ENCODE results near the gene GPATCH2. TPM values are rescaled to one million over a fixed set of nuclear protein-coding genes. Genes with fewer than 3 reads are reported as not detected.
A peak's percentile ranks its signal among the peaks of the same experiment; 100 is the strongest.
"Not testable (repeated sequence)": the region's sequence is repeated elsewhere in the genome, so short reads cannot be mapped to it uniquely, and the experiment has no call there.

Gene GPATCH2
- total RNA-seq, 1 donor from 2014 or later = 25.8 TPM

DNA sequence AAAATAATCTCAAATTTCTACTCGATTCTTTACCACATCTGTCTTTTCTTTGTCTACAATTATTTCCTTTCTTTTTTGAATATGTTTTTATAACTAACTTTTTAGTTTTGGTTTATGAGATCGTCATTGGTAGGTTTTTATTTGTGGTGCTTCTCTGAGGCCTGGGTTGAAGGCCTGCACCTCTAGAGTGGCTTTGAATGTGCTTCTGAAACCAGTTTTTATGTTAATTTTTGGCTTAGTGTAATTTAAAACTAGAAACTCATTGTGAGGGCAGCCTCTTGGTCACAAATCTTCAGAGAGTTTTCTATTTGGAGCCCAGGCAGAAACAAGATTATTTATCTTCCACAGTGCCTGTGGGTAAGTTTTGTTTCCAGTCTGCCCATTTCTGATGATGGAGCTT is 187.0 kb downstream of the GPATCH2 start:
- DNase-seq = no peak

DNA sequence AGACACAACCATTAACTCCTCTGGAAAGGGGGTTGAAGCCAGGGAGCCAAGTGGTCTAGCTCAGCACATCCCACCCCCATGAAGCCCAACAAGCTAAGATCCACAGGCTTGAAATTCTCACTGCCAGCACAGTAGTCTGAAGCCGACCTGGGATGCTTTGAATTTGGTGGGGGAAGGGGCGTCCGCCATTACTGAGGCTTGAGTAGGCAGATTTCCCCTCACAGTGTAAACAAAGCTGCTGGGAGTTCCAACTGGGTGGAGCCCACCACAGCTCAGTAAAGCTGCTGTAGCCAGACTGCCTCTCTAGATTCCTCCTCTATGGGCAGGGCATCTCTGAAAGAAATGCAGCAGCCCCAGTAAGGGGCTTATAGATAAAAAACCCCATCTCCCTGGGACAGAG is 193.5 kb downstream of the GPATCH2 start:
- DNase-seq = no peak

DNA sequence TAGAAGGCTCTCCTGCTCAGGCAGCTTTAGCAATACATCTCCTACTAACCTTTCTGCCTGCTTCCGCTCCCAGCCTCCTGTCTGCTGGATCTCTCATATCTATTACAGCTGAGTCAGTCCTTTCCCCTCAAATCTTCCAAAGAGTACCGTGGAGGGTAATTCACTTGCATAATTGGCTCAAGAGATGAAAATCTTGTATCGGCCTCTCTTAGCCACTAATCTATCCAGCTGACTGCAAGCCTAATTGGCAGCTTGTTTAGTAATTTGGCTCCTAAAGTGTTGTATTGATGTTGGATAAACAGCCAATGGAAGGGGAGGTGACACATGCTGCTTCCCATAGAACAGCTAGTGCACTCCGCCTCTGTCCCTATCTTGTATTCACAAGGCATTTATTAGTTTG is 195.7 kb downstream of the GPATCH2 start:
- no peak for DNase-seq

DNA sequence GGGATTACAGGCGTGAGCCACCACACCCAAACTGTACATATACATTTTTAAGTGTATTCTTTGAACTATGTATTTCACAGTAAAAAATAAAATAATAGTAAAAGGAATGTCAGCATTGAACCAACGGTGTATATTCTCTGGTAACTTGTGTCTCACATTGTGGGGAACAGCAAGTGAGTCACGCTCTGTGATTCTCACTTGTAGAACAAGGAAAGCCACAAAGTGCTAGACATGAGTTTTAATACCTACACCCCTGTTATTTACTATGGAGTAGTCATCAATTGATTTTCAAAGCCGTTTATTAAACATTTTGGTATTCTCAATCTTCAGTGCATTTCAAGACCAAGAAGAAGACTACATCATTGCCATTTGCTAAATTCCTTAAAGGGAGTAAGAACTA is 197.2 kb downstream of the GPATCH2 start:
- DNase-seq = no peak

DNA sequence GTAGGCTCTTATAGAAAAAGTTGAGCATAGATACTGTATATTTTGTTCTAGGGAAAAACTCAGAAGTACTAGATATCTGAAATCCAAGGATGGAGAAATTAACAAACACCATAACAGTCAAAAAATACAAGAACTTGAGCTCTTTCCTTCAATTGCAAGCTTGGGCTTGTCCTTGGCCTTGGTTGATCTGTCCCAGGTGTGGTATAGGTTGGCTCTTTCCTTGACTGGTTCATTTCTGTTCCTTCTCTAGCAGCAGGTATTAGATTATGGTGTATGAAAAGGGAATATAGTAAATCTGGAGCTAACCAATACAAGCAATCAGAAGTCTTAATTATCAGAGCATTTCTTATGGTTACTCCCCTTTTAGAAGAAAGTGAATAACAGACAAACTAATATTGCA is 198.6 kb downstream of the GPATCH2 start:
- DNase-seq = no peak

DNA sequence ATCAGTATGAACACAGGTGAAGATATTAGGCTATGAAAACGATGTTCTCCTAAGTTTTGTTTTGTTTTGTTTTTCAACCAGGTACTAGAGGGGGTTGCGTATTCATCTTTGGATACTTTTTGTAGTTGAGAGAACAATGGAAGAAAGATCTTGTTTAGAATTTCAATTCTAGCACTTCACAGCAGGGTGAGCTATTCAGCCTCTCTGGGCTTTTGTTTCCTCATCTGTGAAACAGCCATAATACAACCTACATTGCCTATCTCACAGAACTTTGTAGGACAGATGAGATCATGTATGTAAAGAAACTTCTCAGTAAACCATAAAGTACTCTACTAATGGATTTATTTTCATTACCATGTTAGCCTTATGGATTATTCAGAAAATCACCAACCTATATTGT is 199.5 kb downstream of the GPATCH2 start:
- no peak for DNase-seq

DNA sequence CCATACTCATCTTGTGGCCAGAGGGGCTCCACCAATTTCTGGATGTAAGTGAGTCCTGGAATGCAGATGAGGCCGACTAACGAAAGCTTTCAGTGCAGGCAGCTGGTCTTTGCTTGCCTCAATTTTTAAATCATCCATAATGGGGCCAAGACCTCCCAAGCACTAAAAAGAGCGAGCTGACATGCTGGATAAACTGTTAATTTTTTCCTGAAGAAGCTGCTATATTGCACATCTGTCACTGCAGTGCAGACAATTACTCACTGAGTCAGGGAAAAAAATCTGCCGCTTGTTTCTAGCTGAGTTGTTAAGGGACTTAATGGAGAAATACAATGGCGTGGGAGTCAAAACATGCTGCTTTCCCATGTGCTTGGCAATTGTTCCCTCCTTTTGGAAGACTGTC is 205.5 kb downstream of the GPATCH2 start:
- DNase-seq = peak; percentile 74

DNA sequence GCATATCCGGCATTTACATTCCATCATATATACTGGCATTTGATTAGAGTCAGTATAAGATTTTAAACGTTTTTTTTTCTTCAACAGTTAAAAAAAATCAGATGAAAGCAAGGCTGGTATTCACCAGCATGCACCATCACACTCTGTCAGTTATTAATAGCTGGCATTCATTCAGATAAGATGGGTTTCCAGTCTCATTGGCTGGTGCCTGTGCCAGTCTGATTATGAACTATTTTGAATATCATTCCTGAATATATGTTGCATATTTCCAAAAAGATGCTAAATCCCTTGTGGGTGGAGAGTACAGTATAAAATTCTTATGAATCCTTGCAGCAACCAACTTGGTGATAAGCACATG is 211.7 kb downstream of the GPATCH2 start:
- DNase-seq = no peak

DNA sequence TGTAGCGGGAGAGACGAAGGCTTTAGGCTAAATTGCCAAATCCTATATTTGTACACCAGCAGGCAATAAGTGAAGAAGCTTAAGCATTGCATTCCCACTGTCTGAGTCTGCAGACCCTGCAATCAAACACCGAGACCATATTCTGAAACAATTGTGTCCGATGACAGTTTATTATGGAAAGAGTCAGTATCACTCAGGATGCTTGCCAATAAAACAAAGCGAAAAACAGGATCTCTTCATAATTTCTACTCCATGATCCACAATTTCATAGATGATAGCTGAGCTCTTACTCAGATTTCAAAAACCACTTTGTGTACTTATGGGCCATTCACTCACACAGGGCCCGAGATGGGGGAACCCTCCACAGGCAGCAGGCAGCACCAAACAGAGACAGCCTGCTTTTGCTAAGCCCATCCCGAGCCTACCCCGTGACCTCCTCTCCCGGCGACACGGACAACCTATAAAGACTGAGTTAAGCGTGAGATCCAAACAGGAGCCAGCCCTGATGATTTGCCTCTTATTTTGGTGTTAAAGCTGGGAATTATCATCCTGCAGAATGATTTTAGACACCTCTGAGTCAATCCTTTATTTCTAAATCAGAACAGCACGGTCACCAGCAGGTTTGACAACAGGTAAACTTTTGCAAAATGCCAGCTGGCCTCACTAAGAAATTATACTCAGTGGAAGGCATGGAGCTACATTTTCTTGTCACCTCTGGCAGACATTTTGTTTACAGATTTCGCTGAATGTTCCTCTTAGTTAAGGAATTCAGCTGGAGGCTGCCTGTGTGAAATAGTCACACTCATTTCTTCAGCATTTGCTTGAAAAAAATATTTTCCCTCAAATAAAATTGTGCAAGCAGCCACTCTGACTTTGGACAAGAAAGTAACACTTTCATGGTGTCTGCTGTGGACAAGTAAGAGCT is 212.4 kb downstream of the GPATCH2 start:
- DNase-seq = peak; percentile 67

DNA sequence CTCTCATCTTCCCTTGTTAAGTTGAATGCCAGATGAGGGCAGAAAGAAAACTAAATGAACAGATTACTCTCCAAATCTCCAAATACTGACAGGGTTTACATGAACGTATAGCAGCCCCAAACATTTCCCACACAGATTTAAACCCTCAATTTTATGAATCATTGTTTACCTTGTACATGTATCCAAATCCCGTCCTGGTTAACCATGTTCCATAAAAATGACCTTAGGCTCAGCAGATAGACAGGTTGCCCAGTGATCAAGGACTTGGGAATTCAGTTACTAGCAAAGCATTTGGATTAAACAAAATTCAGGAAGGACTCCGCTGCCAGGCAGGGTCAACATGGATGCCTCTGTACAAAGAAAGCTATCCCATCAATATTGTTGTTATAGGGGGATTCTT is 213.5 kb downstream of the GPATCH2 start:
- DNase-seq = no peak

DNA sequence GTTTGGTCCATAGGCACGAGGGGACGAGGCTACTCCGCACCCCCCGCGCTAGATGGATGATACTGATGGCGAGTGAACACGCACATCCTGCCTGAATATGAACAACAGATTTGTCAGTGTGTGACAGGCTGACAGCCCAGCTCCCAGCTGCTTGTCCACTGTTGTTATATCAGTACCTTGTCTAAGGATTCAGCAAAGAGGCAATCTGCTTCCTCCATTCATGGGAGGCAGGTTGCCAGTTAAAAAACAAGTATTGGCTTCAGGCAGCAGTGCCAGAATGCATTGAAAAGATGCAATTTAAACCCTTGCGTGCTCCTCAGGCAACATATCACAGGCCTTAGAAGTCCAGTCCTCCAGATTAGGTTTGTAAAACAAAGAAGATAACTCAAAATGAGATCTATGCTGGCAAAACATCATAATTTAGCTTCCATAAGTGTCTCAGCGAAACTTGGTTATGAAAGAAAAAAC is 223.3 kb downstream of the GPATCH2 start:
- no peak for DNase-seq

DNA sequence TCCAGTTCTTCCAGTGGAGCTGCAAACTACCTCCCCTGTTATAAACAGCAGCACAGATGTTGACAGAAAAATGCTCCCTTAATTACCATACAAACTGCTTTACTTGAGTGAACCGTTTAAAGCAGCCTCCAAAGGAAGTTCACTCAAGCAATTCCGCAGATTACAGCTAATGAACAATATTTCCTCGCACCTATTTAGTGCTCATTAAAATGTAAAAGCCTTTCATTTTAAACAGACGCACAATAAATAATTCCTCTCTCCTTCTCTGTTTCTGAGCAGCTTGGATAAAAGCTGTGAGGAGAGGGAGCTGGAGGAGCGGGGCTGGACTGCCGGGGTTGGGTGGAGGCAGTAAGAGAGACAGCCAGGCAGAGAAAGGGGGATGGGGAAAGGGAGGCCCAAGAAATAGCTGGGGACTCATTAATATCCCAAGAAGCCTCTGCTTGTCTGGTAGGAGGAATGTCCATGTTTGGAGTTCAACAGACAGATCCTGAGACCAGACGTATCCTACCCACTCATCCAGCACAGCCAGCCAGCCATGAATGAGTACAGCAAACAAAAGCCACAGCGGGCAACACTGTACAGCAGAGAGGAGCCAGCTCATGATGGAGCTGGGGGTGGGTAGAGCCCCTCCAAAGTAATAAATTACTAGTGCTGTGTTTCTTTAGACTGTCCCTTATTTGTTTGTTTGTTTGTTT is 227.7 kb downstream of the GPATCH2 start:
- DNase-seq = no peak

DNA sequence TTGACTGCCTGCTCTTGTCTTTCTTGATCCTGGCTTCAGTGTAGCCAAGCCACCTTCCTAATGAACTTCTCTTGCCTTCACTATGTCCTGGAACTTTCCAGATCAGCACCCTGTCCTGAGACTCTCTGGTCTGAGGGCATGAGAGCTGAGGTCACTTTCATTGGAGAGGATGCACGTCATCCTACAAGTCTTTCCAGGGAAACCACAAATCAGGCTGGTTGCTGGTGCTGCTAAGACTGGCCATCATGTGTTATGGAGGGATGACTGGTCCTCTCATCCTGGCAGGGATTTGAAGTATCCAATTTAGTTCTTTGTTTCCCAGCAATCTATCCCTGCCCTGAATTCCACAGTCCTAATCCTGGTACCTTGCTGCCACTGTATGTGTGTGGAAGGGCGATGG is 228.6 kb downstream of the GPATCH2 start:
- no peak for DNase-seq

DNA sequence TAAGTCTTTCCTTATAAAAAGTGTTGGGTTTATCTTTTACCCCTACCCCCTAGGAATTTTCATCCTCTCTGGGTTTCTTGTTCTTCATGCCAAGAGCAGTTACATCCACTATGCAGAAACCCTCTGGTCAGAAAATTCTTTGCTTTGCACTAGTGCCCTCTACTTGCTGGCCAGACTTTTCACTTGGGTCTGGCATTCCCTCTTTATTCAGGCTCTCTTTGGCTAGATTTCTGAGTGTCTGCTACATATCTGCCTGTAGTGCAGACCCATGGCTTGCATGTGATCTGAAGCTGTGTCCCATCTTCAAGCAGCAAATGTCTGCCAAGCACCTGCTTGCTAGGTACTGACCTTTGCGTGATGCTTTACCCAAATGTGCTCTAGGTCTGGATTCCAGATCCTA is 237.0 kb downstream of the GPATCH2 start:
- peak; percentile 28 for DNase-seq

DNA sequence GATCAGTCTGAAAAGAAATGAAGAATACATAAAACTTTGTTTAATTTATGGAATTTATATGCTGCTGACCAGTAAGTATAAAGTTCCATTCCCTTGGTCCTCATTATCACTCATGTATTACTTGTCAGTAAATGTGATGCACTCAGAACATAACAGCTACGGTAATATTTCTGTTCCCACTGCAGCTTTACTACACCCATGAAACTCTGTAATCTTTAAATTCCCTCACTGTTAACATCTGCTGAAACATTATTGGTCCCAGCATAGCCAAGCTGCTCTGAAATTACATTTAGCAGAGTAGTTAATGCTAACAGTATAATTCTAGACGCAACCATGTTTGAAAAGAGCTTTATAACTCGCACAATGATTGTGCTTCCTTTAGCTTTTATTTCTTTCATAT is 238.4 kb downstream of the GPATCH2 start:
- peak; percentile 1 for DNase-seq

DNA sequence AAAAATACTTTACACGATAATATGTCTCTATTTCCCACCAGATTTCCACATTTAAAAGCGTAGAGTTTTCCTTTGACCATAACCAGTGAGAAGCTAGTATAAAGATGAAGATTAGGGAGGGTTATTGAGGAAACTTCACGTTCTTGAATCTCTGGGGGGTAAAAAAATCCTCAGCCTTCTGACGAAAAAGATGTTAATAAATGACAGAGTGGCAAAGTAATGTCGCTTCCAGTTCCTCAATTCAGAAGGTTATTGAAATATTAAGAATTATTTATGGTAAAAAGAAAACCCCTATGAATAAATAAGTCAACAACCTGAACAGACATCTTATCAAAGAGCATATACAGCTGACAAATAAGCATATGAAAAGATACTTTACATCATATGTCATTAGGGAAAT is 241.0 kb downstream of the GPATCH2 start:
- no peak for DNase-seq

DNA sequence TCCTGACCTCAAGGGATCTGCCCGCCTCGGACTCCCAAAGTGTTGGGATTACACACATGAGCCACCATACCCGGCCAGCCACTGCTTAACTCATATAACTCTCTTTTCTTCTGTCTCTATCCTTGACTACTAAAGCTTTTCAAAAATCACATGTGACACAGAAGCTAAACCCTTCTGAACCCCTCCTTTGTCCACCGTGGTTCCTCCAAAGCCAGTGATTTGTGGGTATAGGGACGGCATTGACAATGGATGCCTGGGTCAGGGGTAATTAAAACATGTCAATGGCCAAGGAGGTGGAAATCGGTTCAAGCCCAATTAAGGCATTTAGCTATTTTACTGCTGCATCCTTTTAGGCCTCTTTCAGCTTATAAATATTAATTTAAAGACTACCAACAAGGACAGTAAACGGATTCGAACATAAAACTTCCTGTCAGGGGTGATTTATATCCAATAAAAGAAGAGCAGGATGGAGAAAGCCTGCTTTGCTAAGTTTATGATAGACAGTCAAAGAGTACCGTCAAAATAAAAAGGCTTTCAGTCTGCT is 242.3 kb downstream of the GPATCH2 start:
- DNase-seq = no peak

DNA sequence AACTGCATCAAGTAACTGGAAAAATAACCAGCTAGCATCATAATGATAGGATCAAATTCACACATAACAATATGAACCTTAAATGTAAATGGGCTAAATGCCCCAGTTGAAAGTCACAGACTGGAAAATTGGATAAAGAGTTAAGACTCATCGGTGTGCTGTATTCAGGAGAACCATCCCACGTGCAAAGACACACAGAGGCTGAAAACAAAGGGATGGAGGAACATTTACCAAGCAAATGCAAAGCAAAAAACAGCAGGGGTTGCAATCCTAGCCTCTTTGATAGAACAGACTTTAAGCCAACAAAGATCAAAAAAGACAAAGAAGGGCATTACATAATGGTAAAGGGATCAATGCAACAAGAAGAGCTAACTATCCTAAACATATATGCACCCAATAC is 249.1 kb downstream of the GPATCH2 start:
- DNase-seq = not testable (repeated sequence)

DNA sequence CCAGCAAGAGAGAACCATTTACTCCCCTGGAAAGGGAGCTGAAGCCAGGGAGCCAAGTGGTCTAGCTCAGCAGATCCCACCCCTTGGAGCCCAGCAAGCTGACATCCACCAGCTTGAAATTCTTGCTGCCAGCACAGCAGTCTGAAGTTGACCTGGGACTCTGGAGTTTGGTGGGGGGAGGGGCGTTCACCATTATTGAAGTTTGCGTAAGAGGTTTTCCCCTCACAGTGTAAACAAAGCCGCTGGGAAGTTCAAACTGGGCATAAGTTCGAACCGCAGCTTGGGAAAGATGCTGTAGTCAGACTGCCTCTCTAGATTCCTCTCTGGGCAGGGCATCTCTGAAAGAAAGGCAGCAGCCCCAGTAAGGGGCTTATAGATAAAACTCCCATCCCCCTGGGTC is 251.1 kb downstream of the GPATCH2 start:
- not testable (repeated sequence) for DNase-seq

DNA sequence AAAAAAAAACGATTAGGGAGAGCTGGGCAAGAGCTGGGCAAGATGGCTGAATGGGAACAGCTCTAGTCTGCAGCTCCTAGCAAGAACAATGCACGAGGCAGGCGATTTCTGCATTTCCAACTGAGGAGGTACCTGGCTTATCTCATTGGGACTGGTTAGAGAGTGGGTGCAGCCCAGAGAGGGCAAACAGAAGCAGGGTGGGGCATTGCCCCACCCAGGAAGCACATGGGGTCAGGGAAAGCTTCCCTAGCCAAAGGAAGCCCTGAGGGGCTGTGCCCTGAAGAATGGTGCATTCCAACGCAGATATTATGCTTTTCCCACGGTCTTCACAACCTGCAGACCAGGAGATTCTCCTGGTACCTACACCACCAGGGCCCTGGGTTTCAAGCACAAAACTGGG is 251.6 kb downstream of the GPATCH2 start:
- DNase-seq = no peak
